Measurements from ENCODE around the gene RAX2.

RAX2 gene

GRCh38 chr19:3800996-3801395, 29.0 kb upstream of the RAX2 start:
- DNase-seq: no peak

GRCh38 chr19:3798137-3798536, 26.1 kb upstream of the RAX2 start:
- DNase-seq: no peak

GRCh38 chr19:3796358-3796757, 24.3 kb upstream of the RAX2 start:
- no peak for DNase-seq

GRCh38 chr19:3793799-3794198, 21.8 kb upstream of the RAX2 start:
- DNase-seq: no peak

GRCh38 chr19:3792114-3792513, 20.1 kb upstream of the RAX2 start:
- DNase-seq: no peak

GRCh38 chr19:3790941-3791340, 18.9 kb upstream of the RAX2 start:
- DNase-seq: no peak

GRCh38 chr19:3790209-3790734, 18.2 kb upstream of the RAX2 start:
- no peak for DNase-seq

- no peak for DNase-seq
Observed at GRCh38 chr19:3788996-3789778, 17.2 kb upstream of the RAX2 start.

- no peak for DNase-seq
Observed at GRCh38 chr19:3785938-3786824, 14.2 kb upstream of the RAX2 start, which contains the start of gene MATK. TSS of gene MATK (minus strand) at chr19:3786381. CDS start at chr19:3785135, 1,246 bp downstream.

- no peak for DNase-seq
Observed at GRCh38 chr19:3785451-3785937, 13.5 kb upstream of the RAX2 start.

GRCh38 chr19:3784607-3785450, 12.8 kb upstream of the RAX2 start:
- DNase-seq: no peak

GRCh38 chr19:3783660-3784584, 11.9 kb upstream of the RAX2 start:
- no peak for DNase-seq

GRCh38 chr19:3782903-3783302, 10.9 kb upstream of the RAX2 start:
- DNase-seq: no peak

GRCh38 chr19:3782330-3782729, 10.3 kb upstream of the RAX2 start:
- no peak for DNase-seq

GRCh38 chr19:3781603-3782002, 9.6 kb upstream of the RAX2 start:
- no peak for DNase-seq

GRCh38 chr19:3780786-3781304, 8.8 kb upstream of the RAX2 start:
- no peak for DNase-seq

GRCh38 chr19:3778899-3779723, 7.1 kb upstream of the RAX2 start:
- no peak for DNase-seq

- DNase-seq: no peak
Observed at GRCh38 chr19:3778104-3778867, 6.3 kb upstream of the RAX2 start.

GRCh38 chr19:3776479-3777040, 4.5 kb upstream of the RAX2 start:
- no peak for DNase-seq

Data from activated CD4-positive, CD25-positive, alpha-beta regulatory T cell treated with anti-CD3 and anti-CD28 coated beads, Interleukin-2, amount 50 U/mL, for 72 hours (primary cell).